PC-3 (cell line): ENCODE measurements around the gene AUTS2. TPM values are rescaled to one million over a fixed set of nuclear protein-coding genes. Genes with fewer than 3 reads are reported as not detected.

Source experiments
- ATAC-seq: fragments of 200-7000 bp; cut with Tn5 transposase; 2 replicates; pipeline ENCODE4 v1.9.1; 2020; ENCODE audit warnings: mild to moderate bottlenecking, moderate library complexity
- BruUV-seq: library from RNA; stranded (reverse); fragments of 400-500 nt; replicated peaks from 2 replicates; lab custom pipeline; 2021; lab: Mats Ljungman, UMichigan
- CTCF ChIA-PET: fragments of 300-600 bp; sonication (Branson Sonifier 250); formaldehyde crosslinking; loops from one replicate; lab custom pipeline; 2022; ENCODE audit warnings: antibody characterized with exemption; lab: Charles Lee
- POLR2A ChIA-PET: fragments of 300-600 bp; sonication (Branson Sonifier 250); formaldehyde crosslinking; loops from one replicate; lab custom pipeline; 2022; ENCODE audit warnings: antibody characterized with exemption; ENCODE audit not compliant: unreplicated experiment; lab: Charles Lee
- DNase-seq: peaks from one replicate; pipeline ENCODE4 v3.0.0-alpha.2; 2015
- H2AFZ ChIP-seq: fragments of 300-600 bp; sonication (generic); 2 replicates; pipeline ENCODE4 v1.6.0; 2016; ENCODE audit warnings: antibody characterized with exemption, low read length
- H3F3A ChIP-seq: fragments of 300-600 bp; sonication (generic); one replicate; pipeline ENCODE4 v1.6.0; 2017; ENCODE audit warnings: antibody characterized with exemption, low read length, control low read depth, mild to moderate bottlenecking; ENCODE audit not compliant: unreplicated experiment
- H3K27ac ChIP-seq: fragments of 300-600 bp; sonication (generic); 2 replicates; pipeline ENCODE4 v1.5.1; 2016; ENCODE audit warnings: mild to moderate bottlenecking, low read length
- H3K27me3 ChIP-seq: fragments of 300-600 bp; sonication (generic); 2 replicates; pipeline ENCODE4 v1.6.1; 2016; ENCODE audit warnings: low read length, mixed read lengths
- H3K36me3 ChIP-seq: fragments of 300-600 bp; sonication (generic); 2 replicates; pipeline ENCODE4 v1.6.1; 2016; ENCODE audit warnings: low read depth, mixed run types, low read length, mixed read lengths
- H3K4me1 ChIP-seq: fragments of 300-600 bp; sonication (generic); 2 replicates; pipeline ENCODE4 v1.5.1; 2016; ENCODE audit warnings: low read length; ENCODE audit not compliant: insufficient read depth
- H3K4me2 ChIP-seq: fragments of 300-600 bp; sonication (generic); 2 replicates; pipeline ENCODE4 v1.6.0; 2016; ENCODE audit warnings: low read length
- H3K4me3 ChIP-seq: fragments of 300-600 bp; sonication (generic); 2 replicates; pipeline ENCODE4 v1.5.1; 2016; ENCODE audit warnings: mild to moderate bottlenecking, low read length, mixed read lengths
- H3K79me2 ChIP-seq: fragments of 300-600 bp; sonication (generic); 2 replicates; pipeline ENCODE4 v1.6.1; 2017; ENCODE audit warnings: low read length, mixed read lengths
- H3K9ac ChIP-seq: fragments of 300-600 bp; sonication (generic); 2 replicates; pipeline ENCODE4 v1.6.0; 2016; ENCODE audit warnings: mild to moderate bottlenecking, low read length
- H3K9me2 ChIP-seq: fragments of 300-600 bp; sonication (generic); replicated peaks from 2 replicates; pipeline ENCODE4 v1.6.1; 2016; ENCODE audit warnings: mixed run types, low read length, mixed read lengths
- H3K9me3 ChIP-seq: fragments of 300-600 bp; sonication (generic); 2 replicates; pipeline ENCODE4 v1.6.1; 2016; ENCODE audit warnings: low read length, mixed read lengths
- H4K20me1 ChIP-seq: fragments of 300-600 bp; sonication (generic); 2 replicates; pipeline ENCODE4 v1.6.1; 2016; ENCODE audit warnings: low read length, mixed read lengths
- CTCF ChIP-seq: fragments of 300-600 bp; sonication (generic); conservative IDR thresholded peaks from 2 replicates; pipeline ENCODE4 v1.5.1; 2017; ENCODE audit warnings: antibody characterized with exemption, low read depth, mild to moderate bottlenecking, low read length
- EZH2 ChIP-seq: fragments of 300-600 bp; sonication (generic); IDR thresholded peaks from one replicate; pipeline ENCODE4 v1.6.1; 2017; ENCODE audit warnings: antibody characterized with exemption, mild to moderate bottlenecking, low read length; ENCODE audit not compliant: unreplicated experiment
- EZH2phosphoT487 ChIP-seq: fragments of 300-600 bp; sonication (generic); IDR thresholded peaks from 2 replicates; pipeline ENCODE4 v1.6.1; 2018; ENCODE audit warnings: mild to moderate bottlenecking, antibody characterized with exemption, low read length, borderline replicate concordance
- intact Hi-C: fragments of 100-400 bp; cut with micrococcal nuclease; formaldehyde crosslinking; loops from 2 replicates; pipeline ENCODE4 v1.9.0; 2023
- total RNA-seq: library from RNA; depleted of rRNA; stranded (reverse); fragments of >200 nt; gene quantifications from 2 replicates; pipeline ENCODE4 v1.2.3, GENCODE V29; 2014

AUTS2 gene
- total RNA-seq, 1 experiment from 2014 or later, result not detected

GRCh38 chr7:70008466-70008865 lies 410.2 kb downstream of the AUTS2 start:
- no peak overlapping the region for H3K4me3 ChIP-seq
- no peaks in the 10 kb centered on the region for H3K79me2 ChIP-seq
- DNase-seq (no peak), ATAC-seq (no peak)
- CTCF ChIA-PET, result no interaction called here
- POLR2A ChIA-PET, result no interaction called here
- no peaks in the 10 kb centered on the region for H4K20me1 ChIP-seq
- no peaks in the 10 kb centered on the region for H3K9me2 ChIP-seq
- H3K36me3 ChIP-seq, result no peaks in the 10 kb centered on the region
- TF ChIP-seq EZH2 (no peak), EZH2phosphoT487 (no peak), CTCF (no peak)
- no peaks in the 10 kb centered on the region for H3K27me3 ChIP-seq
- H3K4me1 ChIP-seq, result no peaks in the 10 kb centered on the region
- no peak overlapping the region for H3K27ac ChIP-seq
- no peak overlapping the region for H2AFZ ChIP-seq
- no peak overlapping the region for H3K9ac ChIP-seq
- intact Hi-C loops, result no loop called here
- no peak overlapping the region for H3K4me2 ChIP-seq
- H3K9me3 ChIP-seq, result no peaks in the 10 kb centered on the region
- no peaks in the 10 kb centered on the region for H3F3A ChIP-seq
- BruUV-seq, result no TSS peak

GRCh38 chr7:70014472-70015177 lies 416.4 kb downstream of the AUTS2 start:
- Histone ChIP-seq H3K4me2 (no peak overlapping the region), H2AFZ (no peak overlapping the region), H3K4me3 (no peak overlapping the region), H3K4me1 (no peaks in the 10 kb centered on the region), H4K20me1 (no peaks in the 10 kb centered on the region), H3K79me2 (no peaks in the 10 kb centered on the region), H3K9me3 (0 out of 2 replicates have a peak, but pooled peaks cover 3% of the 10 kb centered on the region), H3F3A (no peaks in the 10 kb centered on the region), H3K9me2 (no peaks in the 10 kb centered on the region), H3K36me3 (no peaks in the 10 kb centered on the region), H3K27ac (no peak overlapping the region), H3K9ac (no peak overlapping the region), H3K27me3 (no peaks in the 10 kb centered on the region)
- CTCF ChIA-PET, result no interaction called here
- no peak for TF ChIP-seq EZH2phosphoT487
- no peak for TF ChIP-seq EZH2
- TF ChIP-seq CTCF, result no peak
- ATAC-seq (no peak), DNase-seq (no peak)
- intact Hi-C loops, result no loop called here
- no TSS peak for BruUV-seq
- POLR2A ChIA-PET, result no interaction called here

GRCh38 chr7:70015353-70015752 lies 417.1 kb downstream of the AUTS2 start:
- BruUV-seq, result no TSS peak
- no peak for ATAC-seq
- Histone ChIP-seq H3K4me3 (no peak overlapping the region), H3K4me2 (no peak overlapping the region), H3K79me2 (no peaks in the 10 kb centered on the region), H2AFZ (no peak overlapping the region), H3K27me3 (no peaks in the 10 kb centered on the region), H3K27ac (no peak overlapping the region), H3K9ac (no peak overlapping the region), H3K4me1 (no peaks in the 10 kb centered on the region), H4K20me1 (no peaks in the 10 kb centered on the region), H3F3A (no peaks in the 10 kb centered on the region), H3K9me3 (0 out of 2 replicates have a peak, but pooled peaks cover 3% of the 10 kb centered on the region), H3K36me3 (no peaks in the 10 kb centered on the region), H3K9me2 (no peaks in the 10 kb centered on the region)
- ChIA-PET CTCF (no interaction called here), POLR2A (no interaction called here)
- no peak for DNase-seq
- TF ChIP-seq EZH2 (no peak), CTCF (no peak), EZH2phosphoT487 (no peak)
- intact Hi-C loops, result no loop called here
